HEK293T (cell line): ENCODE results near the gene IL1F10.

Experiments used
- CTCF ChIA-PET: fragments of 350-600 bp; formaldehyde crosslinking; extraction: SDS; loops from one replicate; lab custom pipeline; 2021; ENCODE audit warnings: antibody characterized with exemption, inconsistent platforms; lab: Yijun Ruan, JAX
- POLR2A ChIA-PET: fragments of 350-600 bp; formaldehyde crosslinking; extraction: SDS; loops from one replicate; lab custom pipeline; 2020; ENCODE audit warnings: antibody characterized with exemption, inconsistent platforms; lab: Yijun Ruan, JAX
- DNase-seq: peaks from one replicate; pipeline ENCODE4 v3.0.0; 2012; ENCODE audit warnings: mixed read lengths; ENCODE audit errors: extremely low spot score
- ARNT ChIP-seq: fragments of 450-650 bp; IDR thresholded peaks from 2 replicates; pipeline ENCODE4 v1.6.1; 2017; ENCODE audit warnings: mild to moderate bottlenecking
- BHLHE40 ChIP-seq: fragments of 450-650 bp; IDR thresholded peaks from 2 replicates; pipeline ENCODE4 v1.6.1; 2016; ENCODE audit warnings: mild to moderate bottlenecking, moderate library complexity, borderline replicate concordance
- CTBP1 ChIP-seq: fragments of 450-650 bp; IDR thresholded peaks from 2 replicates; pipeline ENCODE4 v1.6.1; 2016; ENCODE audit warnings: borderline replicate concordance
- ELF4 ChIP-seq: fragments of 450-650 bp; IDR thresholded peaks from 2 replicates; pipeline ENCODE4 v1.6.1; 2017; ENCODE audit warnings: antibody characterized with exemption
- FOXA1 ChIP-seq: fragments of 450-650 bp; IDR thresholded peaks from 2 replicates; pipeline ENCODE4 v1.6.1; 2016; ENCODE audit warnings: mild to moderate bottlenecking
- FOXK2 ChIP-seq: fragments of 450-650 bp; IDR thresholded peaks from 2 replicates; pipeline ENCODE4 v1.6.1; 2016; ENCODE audit warnings: mild to moderate bottlenecking
- FOXM1 ChIP-seq: fragments of 450-650 bp; IDR thresholded peaks from 2 replicates; pipeline ENCODE4 v1.6.1; 2017; ENCODE audit warnings: mild to moderate bottlenecking, borderline replicate concordance
- HDGF ChIP-seq: fragments of 450-650 bp; IDR thresholded peaks from 2 replicates; pipeline ENCODE4 v1.6.1; 2017; ENCODE audit warnings: antibody characterized with exemption, borderline replicate concordance
- L3MBTL2 ChIP-seq: fragments of 450-650 bp; conservative IDR thresholded peaks from 2 replicates; pipeline ENCODE4 v1.6.1; 2016; ENCODE audit warnings: mild to moderate bottlenecking
- LEF1 ChIP-seq: fragments of 450-650 bp; IDR thresholded peaks from 2 replicates; pipeline ENCODE4 v1.6.1; 2017; ENCODE audit warnings: mild to moderate bottlenecking, borderline replicate concordance
- NFRKB ChIP-seq: fragments of 450-650 bp; IDR thresholded peaks from 2 replicates; pipeline ENCODE4 v1.6.1; 2016; ENCODE audit warnings: mild to moderate bottlenecking, moderate library complexity
- PKNOX1 ChIP-seq: fragments of 450-650 bp; IDR thresholded peaks from 2 replicates; pipeline ENCODE4 v1.6.1; 2016
- SP1 ChIP-seq: fragments of 450-650 bp; IDR thresholded peaks from 2 replicates; pipeline ENCODE4 v1.6.1; 2017
- SUZ12 ChIP-seq: fragments of 450-650 bp; IDR thresholded peaks from 2 replicates; pipeline ENCODE4 v1.6.1; 2016; ENCODE audit warnings: mild to moderate bottlenecking
- TARDBP ChIP-seq: fragments of 450-650 bp; IDR thresholded peaks from 2 replicates; pipeline ENCODE4 v1.6.1; 2016
- ZNF384 ChIP-seq: fragments of 450-650 bp; IDR thresholded peaks from 2 replicates; pipeline ENCODE4 v1.6.1; 2016

IL1F10 gene

GRCh38 chr2:113116100-113116958 is 48.6 kb downstream of the IL1F10 start:
- POLR2A ChIA-PET = no interaction called here
- CTCF ChIA-PET = interaction anchor here (0.5 kb wide), 1 partner anchor 32 kb away, joined by 3 read pairs; no protein-coding TSS in a partner anchor
- TF ChIP-seq FOXK2 = no peak
- no peak for TF ChIP-seq LEF1
- no peak for TF ChIP-seq HDGF
- no peak for TF ChIP-seq L3MBTL2
- no peak for TF ChIP-seq CTBP1
- no peak for TF ChIP-seq BHLHE40
- no peak for TF ChIP-seq SUZ12
- no peak for TF ChIP-seq FOXA1
- no peak for TF ChIP-seq TARDBP
- no peak for TF ChIP-seq FOXM1
- TF ChIP-seq ELF4 = no peak
- no peak for TF ChIP-seq ZNF384
- no peak for DNase-seq

GRCh38 chr2:113117541-113118262 is 49.9 kb downstream of the IL1F10 start:
- POLR2A ChIA-PET = no interaction called here

GRCh38 chr2:113118263-113118657 is 50.5 kb downstream of the IL1F10 start:
- POLR2A ChIA-PET = no interaction called here
- CTCF ChIA-PET = interaction anchor here (0.6 to 1.9 kb wide), 2 partner anchors 19 to 41 kb away, joined by 3 to 7 read pairs; no protein-coding TSS in a partner anchor
- TF ChIP-seq ZNF384 = no peak
- no peak for DNase-seq

More at GRCh38 chr2:113117541-113118262, 49.9 kb downstream of the IL1F10 start:
- no peak for TF ChIP-seq FOXM1
- CTCF ChIA-PET = interaction anchor here (1.9 kb wide), 1 partner anchor 19 kb away, joined by 7 read pairs; no protein-coding TSS in a partner anchor
- no peak for DNase-seq

- no peak for DNase-seq
- ChIA-PET POLR2A (no interaction called here), CTCF (interaction anchor here (0.6 to 1.9 kb wide), 3 partner anchors 18 to 191 kb away, joined by 3 to 7 read pairs (median 3); no protein-coding TSS in a partner anchor)
- TF ChIP-seq SP1 = no peak
- no peak for TF ChIP-seq TARDBP
- TF ChIP-seq HDGF = no peak
- no peak for TF ChIP-seq NFRKB
- TF ChIP-seq FOXM1 = no peak
- TF ChIP-seq PKNOX1 = no peak
- TF ChIP-seq FOXA1 = no peak
- no peak for TF ChIP-seq L3MBTL2
- no peak for TF ChIP-seq ELF4
- TF ChIP-seq LEF1 = no peak
- no peak for TF ChIP-seq ARNT
- TF ChIP-seq BHLHE40 = no peak
- TF ChIP-seq CTBP1 = no peak
- no peak for TF ChIP-seq ZNF384
- no peak for TF ChIP-seq SUZ12
- no peak for TF ChIP-seq FOXK2
These were observed 51.3 kb downstream of the IL1F10 start for GRCh38 chr2:113119111-113119510.

- ChIA-PET CTCF (interaction anchor here (1.6 kb wide), 1 partner anchor 17 kb away, joined by 4 read pairs; no protein-coding TSS in a partner anchor), POLR2A (no interaction called here)
- no peak for TF ChIP-seq SP1
- no peak for TF ChIP-seq NFRKB
- no peak for TF ChIP-seq ELF4
- no peak for TF ChIP-seq L3MBTL2
- no peak for TF ChIP-seq FOXA1
- no peak for TF ChIP-seq BHLHE40
- TF ChIP-seq CTBP1 = no peak
- TF ChIP-seq HDGF = no peak
- no peak for TF ChIP-seq PKNOX1
- DNase-seq = no peak
These were observed 53.1 kb downstream of the IL1F10 start for GRCh38 chr2:113120861-113121260.

- ChIA-PET CTCF (interaction anchor here (1.0 kb wide), 1 partner anchor 42 kb away, joined by 4 read pairs; no protein-coding TSS in a partner anchor), POLR2A (no interaction called here)
- TF ChIP-seq FOXM1 (no peak), L3MBTL2 (no peak), SUZ12 (no peak), FOXA1 (no peak), PKNOX1 (no peak), SP1 (no peak), LEF1 (no peak), ELF4 (no peak), ZNF384 (no peak), NFRKB (no peak)
- no peak for DNase-seq
These were observed 54.6 kb downstream of the IL1F10 start for GRCh38 chr2:113122364-113122763.
